Mammary epithelial cell (primary cell): ENCODE data around the gene PI4K2A.
"Not testable (repeated sequence)": the region's sequence is repeated elsewhere in the genome, so short reads cannot be mapped to it uniquely, and the experiment has no call there.

Experiments used
- EZH2 ChIP-seq: IDR thresholded peaks from 2 replicates; pipeline ENCODE4 v1.6.1; 2012; ENCODE audit warnings: low read length, inconsistent platforms, borderline replicate concordance
- TF ChIP-seq, protein P1 (sequence below), 2 donors: IDR thresholded peaks in 1 of 2; conservative IDR thresholded peaks in 1 of 2; 2 replicates each; pipeline ENCODE4 v1.5.1; 2011 to 2012; ENCODE audit warnings: inconsistent platforms in 2 of 2, low read length in 2 of 2, mild to moderate bottlenecking in 2 of 2, control low read depth in 1 of 2, low read depth in 1 of 2; ENCODE audit not compliant: insufficient read depth in 1 of 2; ENCODE audit errors: extremely low read depth in 1 of 2

DNA sequence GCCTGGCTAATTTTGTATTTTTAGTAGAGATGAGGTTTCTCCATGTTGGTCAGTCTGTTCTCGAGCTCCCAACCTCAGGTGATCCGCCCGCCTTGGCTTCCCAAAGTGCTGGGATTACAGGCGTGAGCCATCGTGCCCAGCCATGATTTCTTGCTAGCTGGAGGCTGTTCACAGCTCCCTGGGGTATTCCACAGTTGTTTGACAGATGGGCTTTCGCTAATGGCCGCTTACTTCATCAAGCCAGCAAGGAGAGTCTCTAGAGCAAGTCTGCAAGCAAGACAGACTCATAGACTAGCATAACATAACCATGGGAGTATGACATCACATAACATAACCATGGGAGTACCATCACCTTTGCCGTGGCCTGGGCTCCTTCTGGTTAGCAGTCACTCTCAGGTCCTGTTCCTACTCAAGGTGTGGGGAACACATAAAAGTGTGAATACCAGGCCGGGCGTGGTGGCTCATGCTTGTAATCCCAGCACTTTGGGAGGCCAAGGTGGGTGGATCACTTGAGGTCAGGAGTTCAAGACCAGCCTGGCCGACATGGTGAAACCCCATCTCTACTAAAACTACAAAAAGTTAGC lies 57.7 kb downstream of the PI4K2A start:
- TF ChIP-seq, protein P1, sequence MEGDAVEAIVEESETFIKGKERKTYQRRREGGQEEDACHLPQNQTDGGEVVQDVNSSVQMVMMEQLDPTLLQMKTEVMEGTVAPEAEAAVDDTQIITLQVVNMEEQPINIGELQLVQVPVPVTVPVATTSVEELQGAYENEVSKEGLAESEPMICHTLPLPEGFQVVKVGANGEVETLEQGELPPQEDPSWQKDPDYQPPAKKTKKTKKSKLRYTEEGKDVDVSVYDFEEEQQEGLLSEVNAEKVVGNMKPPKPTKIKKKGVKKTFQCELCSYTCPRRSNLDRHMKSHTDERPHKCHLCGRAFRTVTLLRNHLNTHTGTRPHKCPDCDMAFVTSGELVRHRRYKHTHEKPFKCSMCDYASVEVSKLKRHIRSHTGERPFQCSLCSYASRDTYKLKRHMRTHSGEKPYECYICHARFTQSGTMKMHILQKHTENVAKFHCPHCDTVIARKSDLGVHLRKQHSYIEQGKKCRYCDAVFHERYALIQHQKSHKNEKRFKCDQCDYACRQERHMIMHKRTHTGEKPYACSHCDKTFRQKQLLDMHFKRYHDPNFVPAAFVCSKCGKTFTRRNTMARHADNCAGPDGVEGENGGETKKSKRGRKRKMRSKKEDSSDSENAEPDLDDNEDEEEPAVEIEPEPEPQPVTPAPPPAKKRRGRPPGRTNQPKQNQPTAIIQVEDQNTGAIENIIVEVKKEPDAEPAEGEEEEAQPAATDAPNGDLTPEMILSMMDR (conservative IDR thresholded peaks at IDR 0.05 in 1 of 2, IDR thresholded peaks at IDR 0.05 in 1 of 2; ENCODE audit: extremely low read depth in 1 of 2, insufficient read depth in 1 of 2, low read depth in 1 of 2, low read length in 2 of 2), result not testable (repeated sequence)
- TF ChIP-seq EZH2, result not testable (repeated sequence)
